Testis (tissue), 5 donors: ENCODE measurements around the gene FOXI1. TPM values are rescaled to one million over a fixed set of nuclear protein-coding genes. Genes with fewer than 3 reads are reported as not detected.

Source experiments
- DNase-seq: peaks from one replicate; pipeline ENCODE4 v3.0.0-alpha.2; 2019
- H3K27ac ChIP-seq, 2 donors: fragments of 200-600 bp; sonication (generic); one replicate each; pipeline ENCODE4 v1.5.1; 2019
- H3K27me3 ChIP-seq: fragments of 200-600 bp; sonication (generic); one replicate; pipeline ENCODE4 v1.5.1; 2019
- H3K36me3 ChIP-seq: fragments of 200-600 bp; sonication (generic); one replicate; pipeline ENCODE4 v1.5.1; 2017; ENCODE audit warnings: low read depth; ENCODE audit errors: missing control alignments
- H3K4me1 ChIP-seq: fragments of 200-600 bp; sonication (generic); one replicate; pipeline ENCODE4 v1.5.1; 2019
- H3K4me3 ChIP-seq, 2 donors: fragments of 200-600 bp; sonication (generic); one replicate each; pipeline ENCODE4 v1.5.1; 2017 to 2019
- H3K9me3 ChIP-seq: fragments of 200-600 bp; sonication (generic); one replicate; pipeline ENCODE4 v1.5.1; 2017
- CTCF ChIP-seq, 3 experiments: fragments of 450-650 bp in 2 of 3; fragments of 200-600 bp in 1 of 3; sonication (generic) in 1 of 3; IDR thresholded peaks; one replicate each; pipeline ENCODE4 v1.5.1; 2016 to 2019; ENCODE audit warnings: antibody characterized with exemption in 3 of 3, mild to moderate bottlenecking in 2 of 3, moderate library complexity in 1 of 3
- POLR2A ChIP-seq: fragments of 450-650 bp; IDR thresholded peaks from one replicate; pipeline ENCODE4 v1.6.1; 2017; ENCODE audit warnings: antibody characterized with exemption, mild to moderate bottlenecking, moderate library complexity
- WGBS, 2 donors: methylation state at CpG; one replicate each; pipeline ENCODE4 v1.1.5; 2018; 5-methylcytosine and 5-hydroxymethylcytosine counted together
- intact Hi-C: fragments of 100-400 bp; cut with DNase I; formaldehyde crosslinking; loops from one replicate; pipeline ENCODE4 v1.15.1; 2023; ENCODE audit warnings: low total_unique reads
- long read RNA-seq, 2 donors: transcript quantifications; one replicate each; lab custom pipeline, GENCODE V29; 2026
- polyA plus RNA-seq: library from polyadenylated mRNA; stranded (reverse); fragments of 350-450 nt; fragmentation: Illumina TruSeq; extraction: RNeasy Lipid Tissue Mini Kit (QIAGEN cat#74804); gene quantifications from one replicate; pipeline ENCODE4 v1.2.3, GENCODE V29; 2014; ENCODE audit warnings: low read depth, low replicate concordance; ENCODE audit not compliant: insufficient read depth
- total RNA-seq, 2 donors: library from RNA; depleted of rRNA; stranded (reverse); fragments of >200 nt; gene quantifications; one replicate each; pipeline ENCODE4 v1.2.3, GENCODE V29; 2016

The FOXI1 gene
- total RNA-seq (under 1 TPM in 1 of 2 donors, not detected in 1; 0.19 TPM), polyA plus RNA-seq (0.26 TPM)
- long read RNA-seq, donor 1, result 0 reads
- long read RNA-seq, donor 2, result 0 reads

- WGBS, 2 donors, result 72 to 85% methylated on average over 35 to 52 of the region's 53 CpGs
- intact Hi-C loops, result loop anchor here (10.0 kb wide), 1 partner anchor 89 kb away; no protein-coding TSS in a partner anchor
These were observed at the start of gene FOXI1 for GRCh38 chr5:170105642-170106611. Gene FOXI1, plus strand, starts transcription at chr5:170105897. Its CDS starts 61 bp downstream, at chr5:170105958.

GRCh38 chr5:170056561-170057267 lies 49.0 kb upstream of the FOXI1 start:
- no peaks in the 10 kb centered on the region for H3K36me3 ChIP-seq
- no peaks in the 10 kb centered on the region for H3K9me3 ChIP-seq
- no peaks in the 10 kb centered on the region for H3K4me1 ChIP-seq
- DNase-seq, result no peak
- no peaks in the 10 kb centered on the region for H3K27me3 ChIP-seq
- H3K27ac ChIP-seq, result no peak overlapping the region
- intact Hi-C loops, result no loop called here
- no peak overlapping the region for H3K4me3 ChIP-seq
- TF ChIP-seq POLR2A (no peak), CTCF (IDR thresholded peaks at IDR 0.05) (no peak)
- WGBS, 2 donors, result 90 to 98% methylated on average over 10 to 11 of the region's 11 CpGs

More at GRCh38 chr5:170105642-170106611, at the start of gene FOXI1:
- Histone ChIP-seq H3K9me3 (no peaks in the 10 kb centered on the region), H3K36me3 (no peaks in the 10 kb centered on the region), H3K27ac (no peak within 1 kb of the TSS), H3K4me3 (no peak within 1 kb of the TSS), H3K4me1 (no peaks in the 10 kb centered on the region), H3K27me3 (no peaks in the 10 kb centered on the region)
- DNase-seq, result no peak
- no peak for TF ChIP-seq CTCF (IDR thresholded peaks at IDR 0.05)
- no peak for TF ChIP-seq POLR2A

- no peak for TF ChIP-seq CTCF (IDR thresholded peaks at IDR 0.05)
- TF ChIP-seq POLR2A, result no peak
- Histone ChIP-seq H3K36me3 (no peaks in the 10 kb centered on the region), H3K4me3 (no peak overlapping the region), H3K27me3 (no peaks in the 10 kb centered on the region), H3K27ac (no peak overlapping the region), H3K9me3 (no peaks in the 10 kb centered on the region), H3K4me1 (no peaks in the 10 kb centered on the region)
- DNase-seq, result no peak
- WGBS, 2 donors, result 88 to 92% methylated on average over 11 of the region's 11 CpGs
- intact Hi-C loops, result no loop called here
These were observed 48.4 kb upstream of the FOXI1 start for GRCh38 chr5:170057311-170057710.

- no peaks in the 10 kb centered on the region for H3K36me3 ChIP-seq
- no peak for TF ChIP-seq POLR2A
- TF ChIP-seq CTCF (IDR thresholded peaks at IDR 0.05), result no peak
- H3K4me3 ChIP-seq, result no peak overlapping the region
- DNase-seq, result no peak
- no peaks in the 10 kb centered on the region for H3K9me3 ChIP-seq
- H3K4me1 ChIP-seq, result no peaks in the 10 kb centered on the region
- H3K27ac ChIP-seq, result no peak overlapping the region
- 67 to 100% methylated on average over 1 of the region's 1 CpG for WGBS, 2 donors
- no peaks in the 10 kb centered on the region for H3K27me3 ChIP-seq
- intact Hi-C loops, result no loop called here
These were observed 46.5 kb upstream of the FOXI1 start for GRCh38 chr5:170059221-170059620.
